Measurements from ENCODE around the gene PHF21A. TPM values are rescaled to one million over a fixed set of nuclear protein-coding genes. Genes with fewer than 3 reads are reported as not detected.

The PHF21A gene
- total and polyA plus RNA-seq, 2 donors (not counting 3 experiments of a cell fraction or from before 2014, with no cell fraction given) = 14.1 to 30.5 TPM

DNA sequence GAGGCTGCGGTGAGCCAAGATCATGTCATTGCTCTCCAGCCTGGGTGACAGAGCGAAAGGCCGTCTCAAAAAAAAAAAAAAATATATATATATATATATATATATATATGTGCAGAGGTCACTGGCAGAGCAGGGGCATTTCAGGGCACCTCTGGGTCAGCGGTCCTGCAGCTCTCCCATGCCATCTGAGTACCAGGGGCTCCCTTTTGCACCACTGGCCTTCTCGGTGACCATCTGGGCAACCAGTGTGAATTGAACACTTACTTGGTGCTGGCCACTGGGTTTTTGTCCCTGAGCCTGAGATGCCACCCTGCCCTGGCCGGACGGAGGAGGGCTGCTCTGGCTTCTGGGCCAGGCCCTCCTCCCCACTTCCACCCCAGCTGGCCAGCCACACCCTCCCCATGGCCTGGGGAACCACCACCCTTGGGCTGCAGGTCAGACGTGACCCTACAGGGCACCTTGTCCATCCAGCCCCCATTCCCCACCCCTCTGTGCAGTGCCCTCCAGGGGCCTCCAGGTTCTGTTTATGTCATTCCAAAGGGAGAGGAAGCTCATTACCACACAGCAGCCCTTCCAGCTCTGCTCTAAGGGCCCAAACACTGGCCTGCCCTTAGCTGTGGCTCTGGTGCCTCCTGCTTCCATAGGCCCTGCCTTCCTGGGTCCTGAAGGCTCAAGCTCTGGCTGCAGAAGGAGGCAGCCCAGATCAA, 225.5 kb downstream of the PHF21A start:
- CTCF ChIA-PET = no interaction called here
- Histone ChIP-seq H3K27me3 (ENCODE audit: control insufficient read depth in 2 of 2, insufficient read depth in 2 of 2, low read length in 2 of 2) (peaks cover 4 to 9% of the 10 kb centered on the region in 2 experiments), H3K27ac (ENCODE audit: insufficient read depth, low read depth, low read length) (no peak overlapping the region), H3K9me3 (replicated peaks; ENCODE audit: control insufficient read depth, insufficient read depth, low read length) (no peaks in the 10 kb centered on the region), H3K4me2 (ENCODE audit: insufficient read depth, low read length) (no peak overlapping the region), H3K4me1 (ENCODE audit: control insufficient read depth, extremely low read depth, insufficient read depth, low read length) (peaks cover 10% of the 10 kb centered on the region), H3K9ac (replicated peaks; ENCODE audit: extremely low read depth, insufficient read depth, low read length) (no peak overlapping the region), H3K36me3 (ENCODE audit: control insufficient read depth in 2 of 2, extremely low read depth in 1 of 2, insufficient read depth in 2 of 2, low read length in 2 of 2) (no peaks in the 10 kb centered on the region), H3K4me3 (replicated peaks in 1 of 3; ENCODE audit: insufficient read depth in 1 of 3, low read depth in 1 of 3, low read length in 3 of 3) (no peak overlapping the region), H4K20me1 (replicated peaks; ENCODE audit: control insufficient read depth, extremely low read depth, insufficient read depth, low read length) (no peaks in the 10 kb centered on the region), H3K9me1 (replicated peaks; ENCODE audit: control insufficient read depth, extremely low read depth, insufficient read depth, low read length) (no peaks in the 10 kb centered on the region), H2AFZ (ENCODE audit: low read depth, low read length) (no peak overlapping the region), H3K79me2 (ENCODE audit: control insufficient read depth, insufficient read depth, low read length) (no peaks in the 10 kb centered on the region)
- DNase-seq (ENCODE audit: low read depth, low spot score) (no peak), FAIRE-seq (no peak)
- dilution Hi-C loops (cut with MboI; ENCODE audit: extremely low pct_ligation_motif_present, low sequenced_read_pairs) (no loop called here), intact Hi-C loops (cut with micrococcal nuclease) (no loop called here)
- no peak for TF ChIP-seq CTCF (IDR thresholded peaks at IDR 0.05; ENCODE audit: extremely low read depth in 1 of 2, insufficient read depth in 1 of 2, low read depth in 1 of 2, low read length in 2 of 2)
- TF ChIP-seq MAX (IDR thresholded peaks at IDR 0.05; ENCODE audit: insufficient read depth, insufficient read length) = no peak
- TF ChIP-seq EZH2 (IDR thresholded peaks at IDR 0.05; ENCODE audit: borderline replicate concordance, low read depth, low read length, severe bottlenecking) = no peak
- no peak for TF ChIP-seq MYC (IDR thresholded peaks at IDR 0.05; ENCODE audit: low read depth, low read length)
- TF ChIP-seq GATA2 (IDR thresholded peaks at IDR 0.05; ENCODE audit: insufficient read depth, insufficient read length, low read depth, low read length) = no peak
- TF ChIP-seq FOS (IDR thresholded peaks at IDR 0.05; ENCODE audit: borderline replicate concordance, insufficient read depth, low read length) = no peak
- TF ChIP-seq POLR2A (IDR thresholded peaks at IDR 0.05; ENCODE audit: low read depth, low read length) = no peak
- TF ChIP-seq JUN (IDR thresholded peaks at IDR 0.05; ENCODE audit: borderline replicate concordance, insufficient read depth, insufficient read length, low read depth) = no peak
- no peak for TF ChIP-seq POLR2AphosphoS5 (IDR thresholded peaks at IDR 0.05; ENCODE audit: insufficient read depth, low read depth, low read length)
- BruUV-seq (replicated peaks) = no TSS peak
- POLR2A ChIA-PET = no interaction called here

Data from endothelial cell of umbilical vein (primary cell).